Measurements from ENCODE around the gene PALS2.

The PALS2 gene

DNA sequence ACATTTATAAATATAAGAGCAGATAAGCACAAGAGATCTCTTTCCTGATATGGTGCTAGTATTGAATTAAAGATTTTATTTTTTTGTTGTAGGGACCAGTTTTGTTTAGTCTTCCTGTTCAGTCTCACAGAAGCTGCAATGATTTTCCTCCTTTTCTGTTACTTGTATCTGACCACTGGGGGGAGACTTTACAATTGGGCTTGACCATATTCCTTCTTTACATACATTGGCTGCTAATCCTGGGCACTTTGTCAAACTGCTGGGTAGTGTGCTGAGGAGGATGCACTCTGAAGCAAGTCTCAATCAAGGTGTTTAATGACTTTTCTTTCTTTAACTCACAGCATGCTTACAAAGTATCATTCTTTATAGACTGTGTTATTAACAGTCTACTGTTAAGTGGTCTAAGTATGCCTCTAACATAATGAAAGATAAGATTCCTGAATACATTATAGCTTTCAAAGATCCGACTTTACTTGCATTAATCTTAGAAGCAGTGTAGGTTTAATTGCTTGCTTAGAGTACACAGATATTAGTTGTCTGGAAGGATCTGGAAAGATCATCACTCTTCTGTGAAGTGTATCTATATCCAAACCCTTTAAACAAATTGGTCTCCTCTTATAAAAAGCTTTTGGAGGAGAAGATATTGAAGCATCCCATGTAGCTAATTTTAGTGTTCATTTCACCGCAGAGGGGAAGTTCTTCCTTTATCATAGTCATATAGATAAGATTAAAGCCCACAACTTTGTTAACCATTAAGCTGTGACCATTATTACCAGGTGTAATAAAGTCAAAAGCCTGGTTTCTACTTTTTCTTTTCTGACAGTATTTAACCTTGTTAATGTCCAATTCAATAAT, 3.1 kb downstream of the PALS2 start:
- Mint-ChIP-seq H3K36me3 (ENCODE audit: low read depth) (no peaks in the 10 kb centered on the region), H3K4me1 (peaks cover 23% of the 10 kb centered on the region), H3K27me3 (ENCODE audit: low read depth) (peaks cover 9% of the 10 kb centered on the region), H3K9me3 (peaks cover 3% of the 10 kb centered on the region), H3K27ac (peak overlapping the region; percentile 2 to 29 (median 25)), H3K4me3 (peak overlapping the region; percentile 74 to 81 (median 80))
- TF ChIP-seq, protein P1, sequence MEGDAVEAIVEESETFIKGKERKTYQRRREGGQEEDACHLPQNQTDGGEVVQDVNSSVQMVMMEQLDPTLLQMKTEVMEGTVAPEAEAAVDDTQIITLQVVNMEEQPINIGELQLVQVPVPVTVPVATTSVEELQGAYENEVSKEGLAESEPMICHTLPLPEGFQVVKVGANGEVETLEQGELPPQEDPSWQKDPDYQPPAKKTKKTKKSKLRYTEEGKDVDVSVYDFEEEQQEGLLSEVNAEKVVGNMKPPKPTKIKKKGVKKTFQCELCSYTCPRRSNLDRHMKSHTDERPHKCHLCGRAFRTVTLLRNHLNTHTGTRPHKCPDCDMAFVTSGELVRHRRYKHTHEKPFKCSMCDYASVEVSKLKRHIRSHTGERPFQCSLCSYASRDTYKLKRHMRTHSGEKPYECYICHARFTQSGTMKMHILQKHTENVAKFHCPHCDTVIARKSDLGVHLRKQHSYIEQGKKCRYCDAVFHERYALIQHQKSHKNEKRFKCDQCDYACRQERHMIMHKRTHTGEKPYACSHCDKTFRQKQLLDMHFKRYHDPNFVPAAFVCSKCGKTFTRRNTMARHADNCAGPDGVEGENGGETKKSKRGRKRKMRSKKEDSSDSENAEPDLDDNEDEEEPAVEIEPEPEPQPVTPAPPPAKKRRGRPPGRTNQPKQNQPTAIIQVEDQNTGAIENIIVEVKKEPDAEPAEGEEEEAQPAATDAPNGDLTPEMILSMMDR (IDR thresholded peaks at IDR 0.05; ENCODE audit: unreplicated experiment in 3 of 3) = peak; percentile 62 to 75 (median 66)

DNA sequence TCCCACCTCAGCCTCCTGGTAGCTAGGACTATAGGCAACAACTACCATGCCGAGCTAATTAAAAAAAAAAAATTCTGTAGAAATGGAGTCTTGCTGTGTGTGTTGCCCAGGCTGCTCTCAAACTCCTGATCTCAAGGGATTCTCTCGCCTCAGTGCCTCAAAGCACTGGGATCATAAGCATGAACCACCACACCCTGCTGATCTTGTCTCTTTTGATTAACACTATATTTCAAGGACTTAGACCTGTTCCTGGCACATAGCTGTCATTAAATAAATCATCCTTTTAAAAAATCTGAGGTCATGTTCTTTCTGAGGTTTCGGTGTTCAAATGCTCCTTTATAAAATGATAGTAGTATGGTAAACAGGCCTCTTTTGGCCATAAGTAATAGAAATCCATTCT, 4.8 kb downstream of the PALS2 start:
- TF ChIP-seq, protein P1 (IDR thresholded peaks at IDR 0.05; ENCODE audit: unreplicated experiment in 3 of 3) = no peak
- peaks cover 23% of the 10 kb centered on the region for H3K4me1 Mint-ChIP-seq
- no peaks in the 10 kb centered on the region for H3K27me3 Mint-ChIP-seq (ENCODE audit: low read depth)
- peaks cover 3% of the 10 kb centered on the region for H3K9me3 Mint-ChIP-seq
- no peak overlapping the region for H3K27ac Mint-ChIP-seq
- no peak overlapping the region for H3K4me3 Mint-ChIP-seq
- no peaks in the 10 kb centered on the region for H3K36me3 Mint-ChIP-seq (ENCODE audit: low read depth)

DNA sequence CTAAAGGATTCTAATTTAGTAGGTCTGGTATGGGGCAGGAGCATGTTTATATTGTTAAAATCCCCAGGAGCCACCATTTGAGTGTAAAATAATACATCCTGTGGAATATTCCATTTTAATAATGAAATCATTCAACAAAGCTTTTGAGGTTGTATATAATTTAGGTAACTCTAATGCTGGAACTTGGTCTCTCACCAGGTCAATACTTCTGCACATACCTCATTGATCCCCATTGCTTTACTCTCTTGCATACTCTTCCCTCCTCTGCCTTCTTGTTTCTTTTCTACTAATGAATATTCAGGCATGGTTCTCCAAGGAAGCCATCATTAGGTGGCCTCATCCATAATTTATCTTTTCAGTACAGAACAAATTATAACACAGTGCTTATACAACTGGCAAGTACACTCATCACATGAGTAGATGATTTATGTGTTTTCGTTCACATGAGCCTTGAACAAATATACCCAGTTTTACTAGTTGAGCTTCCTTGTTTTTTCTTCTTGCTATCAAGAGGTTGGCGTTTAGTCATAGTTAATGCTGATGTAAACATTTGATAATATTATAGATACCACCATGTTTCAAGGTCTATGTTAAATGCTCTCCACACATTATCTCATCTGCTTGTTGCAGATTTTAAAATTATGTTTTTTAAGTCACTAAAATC, 7.2 kb downstream of the PALS2 start:
- TF ChIP-seq, protein P1 (IDR thresholded peaks at IDR 0.05; ENCODE audit: unreplicated experiment in 3 of 3) = no peak
- Mint-ChIP-seq H3K36me3 (ENCODE audit: low read depth) (no peaks in the 10 kb centered on the region), H3K9me3 (peaks cover 3% of the 10 kb centered on the region), H3K27me3 (ENCODE audit: low read depth) (no peaks in the 10 kb centered on the region), H3K27ac (no peak overlapping the region), H3K4me1 (peaks cover 14% of the 10 kb centered on the region), H3K4me3 (no peak overlapping the region)

DNA sequence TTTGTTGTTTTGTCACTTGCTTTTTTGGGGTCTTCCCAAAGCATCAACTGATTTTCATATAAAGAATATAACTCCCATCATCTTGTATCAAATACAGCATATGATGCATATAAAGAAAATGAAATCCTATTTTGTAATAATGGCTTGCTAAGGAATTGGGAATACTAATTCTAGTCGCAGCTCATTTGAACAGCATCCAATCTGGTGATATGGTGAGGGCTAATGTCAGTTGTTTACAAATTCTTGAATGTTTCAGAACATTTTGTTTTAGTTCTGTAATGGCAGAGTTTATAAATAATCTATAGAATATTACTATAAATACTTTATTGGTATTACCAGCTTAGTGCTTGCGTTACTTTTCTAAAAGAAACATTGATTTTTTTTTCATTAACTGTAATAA, 8.9 kb downstream of the PALS2 start:
- peaks cover 8% of the 10 kb centered on the region for H3K9me3 Mint-ChIP-seq
- no peak overlapping the region for H3K27ac Mint-ChIP-seq
- no peak overlapping the region for H3K4me3 Mint-ChIP-seq

DNA sequence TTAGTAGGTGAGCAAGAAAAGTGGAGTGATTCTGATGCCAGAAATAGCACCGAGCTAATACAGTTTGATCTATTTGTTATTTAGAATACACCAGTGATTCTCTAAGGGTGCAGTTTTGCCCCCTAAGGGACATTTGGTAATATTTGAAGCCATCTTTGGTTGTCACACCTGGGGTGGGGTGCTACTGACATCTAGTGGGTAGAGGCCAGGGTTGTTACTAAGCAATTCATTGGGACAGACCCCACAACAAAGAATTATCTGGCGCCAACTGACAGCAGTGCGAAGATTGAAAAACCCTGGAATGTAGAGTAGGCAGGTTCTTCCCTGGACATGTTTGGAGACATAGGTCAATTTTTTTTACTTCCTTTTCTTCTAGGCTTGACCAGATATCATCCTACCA, 14.6 kb downstream of the PALS2 start:
- Mint-ChIP-seq H3K4me1 (no peaks in the 10 kb centered on the region), H3K27me3 (ENCODE audit: low read depth) (no peaks in the 10 kb centered on the region), H3K36me3 (ENCODE audit: low read depth) (peaks cover 5% of the 10 kb centered on the region)

More for the DNA sequence above, 8.9 kb downstream of the PALS2 start:
- TF ChIP-seq, protein P1 (IDR thresholded peaks at IDR 0.05; ENCODE audit: unreplicated experiment in 3 of 3) = no peak
- Mint-ChIP-seq H3K27me3 (ENCODE audit: low read depth) (no peaks in the 10 kb centered on the region), H3K4me1 (peaks cover 5% of the 10 kb centered on the region), H3K36me3 (ENCODE audit: low read depth) (peaks cover 5% of the 10 kb centered on the region)

More for the DNA sequence above, 14.6 kb downstream of the PALS2 start:
- Mint-ChIP-seq H3K4me3 (no peak overlapping the region), H3K9me3 (peaks cover 5% of the 10 kb centered on the region), H3K27ac (no peak overlapping the region)
- TF ChIP-seq, protein P1 (IDR thresholded peaks at IDR 0.05; ENCODE audit: unreplicated experiment in 3 of 3) = peak; percentile 17 to 47 (median 17)

Data from nephron (organoid).